ENCODE data around the gene IL10. TPM values are rescaled to one million over a fixed set of nuclear protein-coding genes. Genes with fewer than 3 reads are reported as not detected.
A peak's percentile ranks its signal among the peaks of the same experiment; 100 is the strongest.

IL10 gene
- polyA plus RNA-seq, 2 donors: 0.12 to 0.51 TPM

- Histone ChIP-seq H3K4me1 (ENCODE audit: control insufficient read depth in 2 of 2, insufficient read depth in 2 of 2, low read length in 1 of 2) (no peaks in the 10 kb centered on the region), H3K27ac (ENCODE audit: low read depth in 2 of 2, low read length in 1 of 2) (peak overlapping the region in 1 of 2 donors; percentile 64), H3K9me3 (ENCODE audit: control insufficient read depth in 2 of 2, insufficient read depth in 1 of 2, low read depth in 1 of 2, low read length in 1 of 2) (no peaks in the 10 kb centered on the region), H3K4me3 (ENCODE audit: low read depth in 1 of 2, low read length in 2 of 2) (no peak overlapping the region), H3K27me3 (ENCODE audit: control insufficient read depth in 1 of 2, insufficient read depth in 2 of 2, low read length in 2 of 2) (no peaks in the 10 kb centered on the region), H3K36me3 (ENCODE audit: control insufficient read depth in 2 of 2, insufficient read depth in 2 of 2, low read length in 1 of 2) (no peaks in the 10 kb centered on the region)
- WGBS, 2 donors: 76 to 82% methylated on average over 8 of the region's 8 CpGs
Measured at GRCh38 chr1:206803221-206803730, 31.0 kb upstream of the IL10 start.

DNA sequence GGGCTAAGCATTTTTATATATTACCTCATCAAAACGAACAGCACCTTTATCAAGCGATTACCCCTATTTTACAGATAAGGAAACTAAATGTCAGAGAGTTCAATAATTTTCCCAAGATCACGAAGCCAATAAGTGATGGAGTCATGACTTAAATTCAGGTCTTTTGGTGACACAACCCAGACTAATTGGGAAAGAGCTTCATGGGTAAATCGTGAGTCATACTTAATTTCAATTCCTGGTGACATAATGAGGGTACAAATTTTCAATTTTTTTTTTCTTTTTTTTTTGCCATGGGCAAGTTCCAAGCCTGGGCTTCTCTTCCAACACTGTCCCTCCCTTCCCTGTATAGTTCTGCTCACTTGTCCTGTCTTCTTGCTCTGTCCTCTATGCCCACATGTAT is 30.1 kb upstream of the IL10 start:
- Histone ChIP-seq H3K36me3 (ENCODE audit: control insufficient read depth in 2 of 2, insufficient read depth in 2 of 2, low read length in 1 of 2) (no peaks in the 10 kb centered on the region), H3K27ac (ENCODE audit: low read depth in 2 of 2, low read length in 1 of 2) (no peak overlapping the region), H3K4me1 (ENCODE audit: control insufficient read depth in 2 of 2, insufficient read depth in 2 of 2, low read length in 1 of 2) (no peaks in the 10 kb centered on the region), H3K27me3 (ENCODE audit: control insufficient read depth in 1 of 2, insufficient read depth in 2 of 2, low read length in 2 of 2) (no peaks in the 10 kb centered on the region), H3K4me3 (ENCODE audit: low read depth in 1 of 2, low read length in 2 of 2) (no peak overlapping the region), H3K9me3 (ENCODE audit: control insufficient read depth in 2 of 2, insufficient read depth in 1 of 2, low read depth in 1 of 2, low read length in 1 of 2) (no peaks in the 10 kb centered on the region)
- WGBS, 2 donors: 78 to 83% methylated on average over 4 of the region's 4 CpGs

DNA sequence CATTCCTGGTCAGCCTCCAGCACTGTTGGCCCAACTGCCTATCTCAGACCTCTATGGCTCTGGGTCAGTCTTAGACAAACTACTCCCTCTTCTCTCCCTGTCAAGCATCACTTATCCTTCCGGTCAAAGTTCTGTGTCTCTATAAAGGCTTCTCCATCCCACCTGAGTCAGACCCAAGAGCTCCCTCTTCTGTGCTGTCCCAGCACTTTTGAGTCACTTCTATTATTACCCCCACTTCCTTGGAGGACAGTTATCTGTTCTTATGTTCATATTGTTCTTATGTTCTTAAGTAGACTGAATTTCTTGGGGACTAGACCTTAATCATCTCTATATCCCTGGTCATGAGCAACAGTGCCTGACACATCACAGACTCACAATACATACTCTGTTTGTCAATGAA is 29.2 kb upstream of the IL10 start:
- 92 to 95% methylated on average over 1 of the region's 1 CpG for WGBS, 2 donors
- H3K27ac ChIP-seq (ENCODE audit: low read depth in 2 of 2, low read length in 1 of 2): no peak overlapping the region
- H3K9me3 ChIP-seq (ENCODE audit: control insufficient read depth in 2 of 2, insufficient read depth in 1 of 2, low read depth in 1 of 2, low read length in 1 of 2): no peaks in the 10 kb centered on the region

DNA sequence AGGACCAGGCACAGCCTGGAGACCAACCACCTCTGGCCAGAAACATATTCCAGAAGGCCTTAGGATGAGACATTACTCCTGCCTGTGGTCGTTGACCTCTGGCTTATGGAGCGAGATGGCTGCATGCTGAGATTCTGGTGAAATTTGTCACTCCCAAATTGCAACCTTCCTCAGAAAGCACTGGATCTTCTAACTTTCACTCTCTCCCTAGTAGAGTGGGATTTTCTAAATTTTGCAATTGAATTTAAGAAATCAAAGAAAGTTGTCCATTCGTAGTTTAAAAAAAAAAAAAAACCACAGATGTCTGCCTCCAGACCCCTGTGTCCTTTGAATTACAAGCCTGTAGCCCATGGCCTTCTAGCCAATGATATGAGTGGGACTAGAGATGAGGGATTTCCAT is 28.6 kb upstream of the IL10 start:
- H3K27me3 ChIP-seq (ENCODE audit: control insufficient read depth in 1 of 2, insufficient read depth in 2 of 2, low read length in 2 of 2): no peaks in the 10 kb centered on the region
- H3K27ac ChIP-seq (ENCODE audit: low read depth in 2 of 2, low read length in 1 of 2): no peak overlapping the region
- H3K36me3 ChIP-seq (ENCODE audit: control insufficient read depth in 2 of 2, insufficient read depth in 2 of 2, low read length in 1 of 2): no peaks in the 10 kb centered on the region
- H3K4me3 ChIP-seq (ENCODE audit: low read depth in 1 of 2, low read length in 2 of 2): no peak overlapping the region
- no peaks in the 10 kb centered on the region for H3K9me3 ChIP-seq (ENCODE audit: control insufficient read depth in 2 of 2, insufficient read depth in 1 of 2, low read depth in 1 of 2, low read length in 1 of 2)
- WGBS, 2 donors: 91 to 92% methylated on average over 3 of the region's 3 CpGs
- no peaks in the 10 kb centered on the region for H3K4me1 ChIP-seq (ENCODE audit: control insufficient read depth in 2 of 2, insufficient read depth in 2 of 2, low read length in 1 of 2)

More for the DNA sequence above, 29.2 kb upstream of the IL10 start:
- H3K27me3 ChIP-seq (ENCODE audit: control insufficient read depth in 1 of 2, insufficient read depth in 2 of 2, low read length in 2 of 2): no peaks in the 10 kb centered on the region
- no peak overlapping the region for H3K4me3 ChIP-seq (ENCODE audit: low read depth in 1 of 2, low read length in 2 of 2)
- no peaks in the 10 kb centered on the region for H3K4me1 ChIP-seq (ENCODE audit: control insufficient read depth in 2 of 2, insufficient read depth in 2 of 2, low read length in 1 of 2)
- no peaks in the 10 kb centered on the region for H3K36me3 ChIP-seq (ENCODE audit: control insufficient read depth in 2 of 2, insufficient read depth in 2 of 2, low read length in 1 of 2)

GRCh38 chr1:206800411-206800810 is 28.1 kb upstream of the IL10 start:
- Histone ChIP-seq H3K4me3 (ENCODE audit: low read depth in 1 of 2, low read length in 2 of 2) (no peak overlapping the region), H3K27ac (ENCODE audit: low read depth in 2 of 2, low read length in 1 of 2) (no peak overlapping the region), H3K4me1 (ENCODE audit: control insufficient read depth in 2 of 2, insufficient read depth in 2 of 2, low read length in 1 of 2) (no peaks in the 10 kb centered on the region), H3K27me3 (ENCODE audit: control insufficient read depth in 1 of 2, insufficient read depth in 2 of 2, low read length in 2 of 2) (no peaks in the 10 kb centered on the region), H3K36me3 (ENCODE audit: control insufficient read depth in 2 of 2, insufficient read depth in 2 of 2, low read length in 1 of 2) (no peaks in the 10 kb centered on the region), H3K9me3 (ENCODE audit: control insufficient read depth in 2 of 2, insufficient read depth in 1 of 2, low read depth in 1 of 2, low read length in 1 of 2) (no peaks in the 10 kb centered on the region)
- WGBS, 2 donors: 67 to 79% methylated on average over 3 of the region's 3 CpGs

DNA sequence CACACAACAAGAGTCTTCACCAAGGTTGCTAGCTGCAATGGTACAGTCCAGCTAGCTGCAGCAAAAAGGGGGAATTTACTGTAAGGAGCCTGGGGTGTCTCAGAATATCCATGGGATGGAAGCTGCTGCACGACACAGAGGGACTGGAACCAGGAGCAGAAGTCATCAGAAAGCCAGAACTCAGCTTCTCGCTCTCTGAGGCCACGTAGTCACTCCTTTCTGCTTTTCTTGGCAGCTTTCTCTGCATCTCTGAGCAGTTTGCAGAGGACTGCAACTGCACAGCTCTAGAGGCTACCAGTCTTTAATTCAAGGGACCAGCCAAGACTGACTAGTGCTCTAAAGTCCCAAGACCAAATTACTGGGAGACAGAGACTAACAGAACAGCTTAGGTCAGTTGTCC is 27.0 kb upstream of the IL10 start:
- no peaks in the 10 kb centered on the region for H3K9me3 ChIP-seq (ENCODE audit: control insufficient read depth in 2 of 2, insufficient read depth in 1 of 2, low read depth in 1 of 2, low read length in 1 of 2)
- no peaks in the 10 kb centered on the region for H3K27me3 ChIP-seq (ENCODE audit: control insufficient read depth in 1 of 2, insufficient read depth in 2 of 2, low read length in 2 of 2)
- H3K4me3 ChIP-seq (ENCODE audit: low read depth in 1 of 2, low read length in 2 of 2): no peak overlapping the region
- no peaks in the 10 kb centered on the region for H3K36me3 ChIP-seq (ENCODE audit: control insufficient read depth in 2 of 2, insufficient read depth in 2 of 2, low read length in 1 of 2)
- 86 to 93% methylated on average over 3 of the region's 3 CpGs for WGBS, 2 donors
- H3K4me1 ChIP-seq (ENCODE audit: control insufficient read depth in 2 of 2, insufficient read depth in 2 of 2, low read length in 1 of 2): no peaks in the 10 kb centered on the region
- H3K27ac ChIP-seq (ENCODE audit: low read depth in 2 of 2, low read length in 1 of 2): no peak overlapping the region

- WGBS, 2 donors: 79 to 84% methylated on average over 13 of the region's 13 CpGs
- H3K4me3 ChIP-seq (ENCODE audit: low read depth in 1 of 2, low read length in 2 of 2): no peak overlapping the region
- no peaks in the 10 kb centered on the region for H3K4me1 ChIP-seq (ENCODE audit: control insufficient read depth in 2 of 2, insufficient read depth in 2 of 2, low read length in 1 of 2)
Measured at GRCh38 chr1:206798384-206798996, 26.2 kb upstream of the IL10 start.

DNA sequence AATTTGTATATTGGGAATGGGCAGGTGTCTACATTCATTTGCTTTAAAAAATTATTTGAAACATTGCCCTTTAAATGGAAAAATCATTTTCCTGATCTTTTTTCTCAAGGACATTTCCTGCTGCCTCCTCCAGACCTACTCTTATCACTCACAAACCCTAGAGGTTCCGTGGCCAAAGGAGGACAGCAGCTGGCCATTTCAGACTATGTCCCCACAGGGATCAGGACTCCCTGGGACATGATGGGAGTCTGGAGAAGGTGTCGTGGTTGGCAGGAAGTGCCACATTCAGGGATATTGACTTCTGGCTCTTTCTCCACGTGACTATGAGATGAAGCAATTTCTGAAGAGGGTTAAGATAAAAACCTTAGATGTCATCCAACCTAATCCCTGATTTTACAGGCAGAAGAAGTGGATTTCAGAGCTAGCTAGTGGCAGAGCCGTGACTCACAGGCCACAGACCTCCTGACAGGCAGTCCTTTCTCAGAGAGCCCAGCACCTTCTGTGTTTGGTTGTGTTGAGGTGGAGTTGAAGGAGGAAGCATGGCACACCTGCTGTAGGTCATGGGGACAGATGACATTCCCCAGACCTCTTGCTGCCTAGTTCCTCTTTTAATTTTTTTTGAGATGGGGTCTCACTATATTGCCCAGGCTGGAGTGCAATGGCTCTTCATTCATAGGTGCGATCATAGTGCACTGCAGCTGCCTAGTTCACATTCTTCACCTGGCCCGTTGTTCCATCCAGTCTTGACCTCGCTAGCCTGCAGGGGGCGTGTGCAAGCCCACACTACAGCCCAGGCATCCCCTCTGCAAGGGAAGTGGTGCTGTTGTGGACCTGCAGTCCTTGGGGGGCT is 25.5 kb upstream of the IL10 start:
- Histone ChIP-seq H3K27me3 (ENCODE audit: control insufficient read depth in 1 of 2, insufficient read depth in 2 of 2, low read length in 2 of 2) (no peaks in the 10 kb centered on the region), H3K36me3 (ENCODE audit: control insufficient read depth in 2 of 2, insufficient read depth in 2 of 2, low read length in 1 of 2) (no peaks in the 10 kb centered on the region), H3K27ac (ENCODE audit: low read depth in 2 of 2, low read length in 1 of 2) (peak overlapping the region in 1 of 2 donors; percentile 40), H3K4me1 (ENCODE audit: control insufficient read depth in 2 of 2, insufficient read depth in 2 of 2, low read length in 1 of 2) (no peaks in the 10 kb centered on the region), H3K9me3 (ENCODE audit: control insufficient read depth in 2 of 2, insufficient read depth in 1 of 2, low read depth in 1 of 2, low read length in 1 of 2) (no peaks in the 10 kb centered on the region), H3K4me3 (ENCODE audit: low read depth in 1 of 2, low read length in 2 of 2) (no peak overlapping the region)
- 55 to 61% methylated on average over 8 of the region's 8 CpGs for WGBS, 2 donors

More at GRCh38 chr1:206798384-206798996, 26.2 kb upstream of the IL10 start:
- no peaks in the 10 kb centered on the region for H3K36me3 ChIP-seq (ENCODE audit: control insufficient read depth in 2 of 2, insufficient read depth in 2 of 2, low read length in 1 of 2)
- H3K27ac ChIP-seq (ENCODE audit: low read depth in 2 of 2, low read length in 1 of 2): no peak overlapping the region
- H3K27me3 ChIP-seq (ENCODE audit: control insufficient read depth in 1 of 2, insufficient read depth in 2 of 2, low read length in 2 of 2): no peaks in the 10 kb centered on the region
- no peaks in the 10 kb centered on the region for H3K9me3 ChIP-seq (ENCODE audit: control insufficient read depth in 2 of 2, insufficient read depth in 1 of 2, low read depth in 1 of 2, low read length in 1 of 2)

DNA sequence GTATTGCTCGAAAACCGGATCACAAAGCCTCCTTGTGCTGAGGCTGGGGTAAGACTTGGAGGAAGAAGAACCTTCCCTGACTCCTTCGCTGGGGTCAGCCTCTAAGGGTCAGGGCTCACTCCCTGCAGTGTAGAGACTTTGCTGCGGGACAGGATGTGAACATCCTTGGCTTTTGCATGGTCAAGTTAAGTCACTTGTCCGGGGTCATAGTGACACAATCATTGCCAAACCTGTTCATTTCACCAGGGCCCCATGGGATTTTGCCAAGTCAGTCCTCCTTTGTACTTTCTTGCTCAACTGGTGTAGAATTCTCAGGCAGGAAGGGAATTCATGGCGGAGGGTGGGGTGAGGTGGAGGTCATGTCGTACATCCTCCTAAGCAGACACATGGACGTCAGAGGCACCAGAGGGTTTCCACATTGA is 24.7 kb upstream of the IL10 start:
- WGBS, 2 donors: 78 to 86% methylated on average over 8 of the region's 8 CpGs
- no peak overlapping the region for H3K27ac ChIP-seq (ENCODE audit: low read depth in 2 of 2, low read length in 1 of 2)
- no peak overlapping the region for H3K4me3 ChIP-seq (ENCODE audit: low read depth in 1 of 2, low read length in 2 of 2)
- no peaks in the 10 kb centered on the region for H3K4me1 ChIP-seq (ENCODE audit: control insufficient read depth in 2 of 2, insufficient read depth in 2 of 2, low read length in 1 of 2)
- H3K36me3 ChIP-seq (ENCODE audit: control insufficient read depth in 2 of 2, insufficient read depth in 2 of 2, low read length in 1 of 2): no peaks in the 10 kb centered on the region
- H3K27me3 ChIP-seq (ENCODE audit: control insufficient read depth in 1 of 2, insufficient read depth in 2 of 2, low read length in 2 of 2): no peaks in the 10 kb centered on the region
- no peaks in the 10 kb centered on the region for H3K9me3 ChIP-seq (ENCODE audit: control insufficient read depth in 2 of 2, insufficient read depth in 1 of 2, low read depth in 1 of 2, low read length in 1 of 2)
